Breast epithelium (tissue), 3 donors: ENCODE measurements around the gene SLAIN2.

ENCODE experiments used
- CTCF ChIP-seq, 3 donors: fragments of 450-650 bp; IDR thresholded peaks; one replicate each; pipeline ENCODE4 v1.5.1; 2016 to 2017; ENCODE audit warnings: antibody characterized with exemption in 3 of 3, mild to moderate bottlenecking in 3 of 3, moderate library complexity in 3 of 3
- POLR2A ChIP-seq: fragments of 450-650 bp; IDR thresholded peaks from one replicate; pipeline ENCODE4 v1.6.1; 2016; ENCODE audit warnings: antibody characterized with exemption, mild to moderate bottlenecking, moderate library complexity
- POLR2AphosphoS5 ChIP-seq, 3 donors: sonication (generic); formaldehyde crosslinking; IDR thresholded peaks; one replicate each; pipeline ENCODE4 v1.6.1; 2017; ENCODE audit warnings: antibody characterized with exemption in 3 of 3

- TF ChIP-seq CTCF (IDR thresholded peaks at IDR 0.05) (no peak), POLR2AphosphoS5 (IDR thresholded peaks at IDR 0.05) (no peak), POLR2A (no peak)
Observed at GRCh38 chr4:48339642-48340041, 1.7 kb upstream of the SLAIN2 start.
